GM23338 (cell line): ENCODE results near the gene S100A3.

ENCODE experiments used
- EZH2 ChIP-seq: fragments of 200-600 bp; sonication (generic); IDR thresholded peaks from one replicate; pipeline ENCODE4 v1.8.0; 2017; ENCODE audit warnings: antibody characterized with exemption, mild to moderate bottlenecking, low read depth; ENCODE audit not compliant: unreplicated experiment
- EZH2phosphoT487 ChIP-seq: fragments of 200-600 bp; sonication (generic); IDR thresholded peaks from one replicate; pipeline ENCODE4 v1.8.1; 2018; ENCODE audit warnings: antibody characterized with exemption; ENCODE audit not compliant: unreplicated experiment
- POLR2AphosphoS5 ChIP-seq: IDR thresholded peaks from 2 replicates; pipeline ENCODE4 v1.6.1; 2016; ENCODE audit warnings: antibody characterized with exemption, low read depth
- ZNF114 ChIP-seq: fragments of 250-450 bp; sonication (Bioruptor Pico); IDR thresholded peaks from 2 replicates; pipeline ENCODE4 v1.5.0; 2020; ENCODE audit warnings: mild to moderate bottlenecking, moderate library complexity
- TF ChIP-seq, protein P1 (sequence below): IDR thresholded peaks from one replicate; pipeline ENCODE4 v1.6.1; 2018; ENCODE audit warnings: antibody characterized with exemption; ENCODE audit not compliant: unreplicated experiment
- TF ChIP-seq, protein P2 (sequence below), 2 experiments: fragments of 200-600 bp in 1 of 2; sonication (generic) in 1 of 2; conservative IDR thresholded peaks; 2 replicates each; pipeline versions ENCODE4 v1.5.1 to v1.6.1; 2016 to 2017; ENCODE audit warnings: antibody characterized with exemption in 2 of 2, low read depth in 2 of 2, mild to moderate bottlenecking in 2 of 2, moderate library complexity in 1 of 2

GRCh38 chr1:153541641-153542590 lies 7.1 kb downstream of the S100A3 start:
- TF ChIP-seq, protein P1, sequence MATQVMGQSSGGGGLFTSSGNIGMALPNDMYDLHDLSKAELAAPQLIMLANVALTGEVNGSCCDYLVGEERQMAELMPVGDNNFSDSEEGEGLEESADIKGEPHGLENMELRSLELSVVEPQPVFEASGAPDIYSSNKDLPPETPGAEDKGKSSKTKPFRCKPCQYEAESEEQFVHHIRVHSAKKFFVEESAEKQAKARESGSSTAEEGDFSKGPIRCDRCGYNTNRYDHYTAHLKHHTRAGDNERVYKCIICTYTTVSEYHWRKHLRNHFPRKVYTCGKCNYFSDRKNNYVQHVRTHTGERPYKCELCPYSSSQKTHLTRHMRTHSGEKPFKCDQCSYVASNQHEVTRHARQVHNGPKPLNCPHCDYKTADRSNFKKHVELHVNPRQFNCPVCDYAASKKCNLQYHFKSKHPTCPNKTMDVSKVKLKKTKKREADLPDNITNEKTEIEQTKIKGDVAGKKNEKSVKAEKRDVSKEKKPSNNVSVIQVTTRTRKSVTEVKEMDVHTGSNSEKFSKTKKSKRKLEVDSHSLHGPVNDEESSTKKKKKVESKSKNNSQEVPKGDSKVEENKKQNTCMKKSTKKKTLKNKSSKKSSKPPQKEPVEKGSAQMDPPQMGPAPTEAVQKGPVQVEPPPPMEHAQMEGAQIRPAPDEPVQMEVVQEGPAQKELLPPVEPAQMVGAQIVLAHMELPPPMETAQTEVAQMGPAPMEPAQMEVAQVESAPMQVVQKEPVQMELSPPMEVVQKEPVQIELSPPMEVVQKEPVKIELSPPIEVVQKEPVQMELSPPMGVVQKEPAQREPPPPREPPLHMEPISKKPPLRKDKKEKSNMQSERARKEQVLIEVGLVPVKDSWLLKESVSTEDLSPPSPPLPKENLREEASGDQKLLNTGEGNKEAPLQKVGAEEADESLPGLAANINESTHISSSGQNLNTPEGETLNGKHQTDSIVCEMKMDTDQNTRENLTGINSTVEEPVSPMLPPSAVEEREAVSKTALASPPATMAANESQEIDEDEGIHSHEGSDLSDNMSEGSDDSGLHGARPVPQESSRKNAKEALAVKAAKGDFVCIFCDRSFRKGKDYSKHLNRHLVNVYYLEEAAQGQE: no peak
- TF ChIP-seq, protein P2, sequence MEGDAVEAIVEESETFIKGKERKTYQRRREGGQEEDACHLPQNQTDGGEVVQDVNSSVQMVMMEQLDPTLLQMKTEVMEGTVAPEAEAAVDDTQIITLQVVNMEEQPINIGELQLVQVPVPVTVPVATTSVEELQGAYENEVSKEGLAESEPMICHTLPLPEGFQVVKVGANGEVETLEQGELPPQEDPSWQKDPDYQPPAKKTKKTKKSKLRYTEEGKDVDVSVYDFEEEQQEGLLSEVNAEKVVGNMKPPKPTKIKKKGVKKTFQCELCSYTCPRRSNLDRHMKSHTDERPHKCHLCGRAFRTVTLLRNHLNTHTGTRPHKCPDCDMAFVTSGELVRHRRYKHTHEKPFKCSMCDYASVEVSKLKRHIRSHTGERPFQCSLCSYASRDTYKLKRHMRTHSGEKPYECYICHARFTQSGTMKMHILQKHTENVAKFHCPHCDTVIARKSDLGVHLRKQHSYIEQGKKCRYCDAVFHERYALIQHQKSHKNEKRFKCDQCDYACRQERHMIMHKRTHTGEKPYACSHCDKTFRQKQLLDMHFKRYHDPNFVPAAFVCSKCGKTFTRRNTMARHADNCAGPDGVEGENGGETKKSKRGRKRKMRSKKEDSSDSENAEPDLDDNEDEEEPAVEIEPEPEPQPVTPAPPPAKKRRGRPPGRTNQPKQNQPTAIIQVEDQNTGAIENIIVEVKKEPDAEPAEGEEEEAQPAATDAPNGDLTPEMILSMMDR (conservative IDR thresholded peaks at IDR 0.05; ENCODE audit: low read depth in 2 of 2): no peak
- TF ChIP-seq EZH2: no peak
- no peak for TF ChIP-seq ZNF114 (CRISPR knock-in tag)
- TF ChIP-seq POLR2AphosphoS5: no peak
- TF ChIP-seq EZH2phosphoT487: no peak
